ENCODE results near the gene HIF3A.
"Not testable (repeated sequence)": the region's sequence is repeated elsewhere in the genome, so short reads cannot be mapped to it uniquely, and the experiment has no call there.

HIF3A gene

DNA sequence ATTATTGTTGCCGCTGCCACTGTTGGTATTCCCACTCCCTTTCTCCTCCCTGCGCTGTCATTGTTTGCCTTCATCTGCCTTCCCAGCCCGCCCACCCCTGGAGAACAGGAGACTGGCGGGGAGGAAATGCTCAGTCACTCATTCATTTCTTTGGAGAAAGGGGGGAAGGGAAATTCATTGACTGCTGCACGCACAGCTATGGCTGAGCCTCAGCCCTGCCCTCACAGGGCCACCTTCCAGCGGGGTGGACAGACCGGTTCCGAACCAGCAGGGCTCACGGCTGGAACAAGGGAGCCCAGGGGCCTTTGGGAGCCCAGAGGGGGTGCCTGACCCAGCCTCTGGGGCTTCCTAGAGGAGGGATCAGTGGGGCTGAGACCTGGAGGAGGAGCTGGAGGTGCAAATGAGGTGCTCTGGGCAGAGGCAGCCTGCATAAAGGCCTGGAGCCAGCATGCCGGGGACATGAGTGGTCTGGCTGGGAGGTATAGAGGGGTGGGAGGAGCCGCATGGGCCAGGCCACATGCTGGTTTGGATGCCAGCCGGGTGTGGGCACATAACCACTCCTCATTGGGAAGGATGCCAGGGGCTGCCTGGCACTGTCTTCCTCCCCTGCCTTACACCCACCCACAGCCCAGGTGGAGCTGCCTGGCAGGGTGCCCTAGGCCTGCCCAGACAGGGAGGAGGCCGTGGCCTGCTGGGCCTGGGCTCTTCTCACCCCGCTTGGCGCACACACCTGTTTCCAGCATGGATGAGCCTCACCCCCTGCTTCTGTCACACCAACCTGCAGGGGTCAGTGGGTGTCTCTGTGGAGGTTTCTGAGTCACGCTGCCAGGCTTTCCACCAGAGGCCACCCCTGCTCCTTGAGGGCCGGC lies 76.9 kb downstream of the HIF3A start:
- Histone ChIP-seq H3K27me3 (ENCODE audit: control insufficient read depth, insufficient read depth, low read length) (no peaks in the 10 kb centered on the region), H3K4me3 (ENCODE audit: low read length) (no peak overlapping the region), H3K9ac (ENCODE audit: low read length) (no peak overlapping the region), H3K4me1 (ENCODE audit: control insufficient read depth, insufficient read depth, low read length) (peaks cover 12% of the 10 kb centered on the region), H3K36me3 (ENCODE audit: control insufficient read depth, insufficient read depth, low read length) (peaks cover 16% of the 10 kb centered on the region), H3K27ac (ENCODE audit: low read depth, low read length) (peak overlapping the region; percentile 12)

DNA sequence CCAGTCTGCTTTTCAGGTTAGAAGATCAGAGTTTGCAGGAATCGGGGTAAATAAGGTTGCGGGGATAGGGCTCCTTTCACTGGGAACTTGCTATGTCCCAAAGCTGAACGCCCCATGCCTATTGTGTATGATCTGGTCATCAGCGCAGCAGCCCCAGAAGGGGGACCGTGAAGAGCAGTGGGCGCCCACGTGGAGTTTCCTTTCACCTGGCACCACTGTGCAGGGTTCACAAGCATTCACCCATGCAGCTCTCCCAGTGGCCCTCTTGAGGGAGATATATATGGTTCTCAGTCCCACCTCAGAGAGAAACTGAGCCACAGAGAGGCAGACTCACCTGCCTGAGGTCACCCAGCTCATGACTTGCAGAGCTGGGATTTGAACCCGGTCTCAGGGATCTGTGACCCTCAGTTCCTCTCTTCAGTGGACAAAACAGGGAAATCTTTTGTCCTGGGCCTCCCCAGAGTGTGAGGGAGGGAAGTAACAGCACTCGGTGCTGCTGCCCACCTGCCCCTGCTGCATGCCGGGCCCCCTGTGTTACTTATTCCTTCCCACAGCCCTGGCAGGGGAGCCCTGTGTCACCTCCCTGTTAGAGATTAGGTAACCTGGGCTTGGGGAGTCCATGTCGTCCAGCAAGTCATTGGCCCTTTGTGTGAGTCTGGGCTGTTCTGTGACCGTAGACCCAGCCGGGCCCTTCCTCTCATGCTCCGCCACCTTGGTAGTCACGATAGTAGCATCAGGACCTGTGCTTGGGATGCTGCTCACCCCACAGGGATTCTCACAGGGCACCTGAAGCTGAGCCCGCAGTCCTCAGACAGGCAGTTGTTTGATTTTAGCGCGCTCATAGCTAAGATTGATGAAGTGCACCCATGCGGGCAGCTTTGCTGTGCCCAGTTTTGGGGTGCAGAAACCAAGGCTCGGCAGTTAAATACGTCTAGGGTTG lies 78.0 kb downstream of the HIF3A start:
- H3K4me1 ChIP-seq (ENCODE audit: control insufficient read depth, insufficient read depth, low read length) = peaks cover 12% of the 10 kb centered on the region
- peaks cover 16% of the 10 kb centered on the region for H3K36me3 ChIP-seq (ENCODE audit: control insufficient read depth, insufficient read depth, low read length)
- H3K27ac ChIP-seq (ENCODE audit: low read depth, low read length) = no peak overlapping the region
- no peak overlapping the region for H3K9ac ChIP-seq (ENCODE audit: low read length)
- no peaks in the 10 kb centered on the region for H3K27me3 ChIP-seq (ENCODE audit: control insufficient read depth, insufficient read depth, low read length)
- no peak overlapping the region for H3K4me3 ChIP-seq (ENCODE audit: low read length)

DNA sequence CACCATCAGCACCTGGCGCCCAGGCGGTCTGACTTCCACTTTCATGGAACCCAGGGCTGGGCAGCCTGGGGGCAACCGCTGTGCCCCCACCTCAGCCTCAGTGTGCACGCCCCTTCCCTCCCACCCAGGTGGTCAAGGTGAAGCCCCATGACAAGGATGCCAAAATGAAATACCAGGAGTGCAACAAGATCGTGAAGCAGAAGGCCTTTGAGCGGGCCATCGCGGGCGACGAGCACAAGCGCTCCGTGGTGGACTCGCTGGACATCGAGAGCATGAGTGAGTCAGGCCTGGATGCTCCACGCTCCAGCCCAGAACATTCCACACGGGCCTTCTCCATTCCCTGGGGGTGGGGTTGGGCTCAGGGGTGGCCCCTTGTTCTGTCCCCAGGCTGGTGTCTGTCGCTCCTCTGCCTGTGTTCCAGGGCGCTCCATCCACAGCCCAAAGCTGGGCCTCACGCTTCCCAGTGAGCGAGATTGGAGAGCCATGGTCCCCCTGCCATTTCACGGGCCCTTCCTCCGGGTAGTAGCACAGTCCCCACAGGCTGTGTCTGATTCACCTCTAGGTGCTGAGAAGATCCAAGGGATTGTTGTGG lies 78.7 kb downstream of the HIF3A start:
- not testable (repeated sequence) for H3K4me3 ChIP-seq (ENCODE audit: low read length); H3K9ac ChIP-seq (ENCODE audit: low read length); H3K27me3 ChIP-seq (ENCODE audit: control insufficient read depth, insufficient read depth, low read length); H3K27ac ChIP-seq (ENCODE audit: low read depth, low read length)
- peaks cover 12% of the 10 kb centered on the region for H3K4me1 ChIP-seq (ENCODE audit: control insufficient read depth, insufficient read depth, low read length)
- peaks cover 16% of the 10 kb centered on the region for H3K36me3 ChIP-seq (ENCODE audit: control insufficient read depth, insufficient read depth, low read length)

DNA sequence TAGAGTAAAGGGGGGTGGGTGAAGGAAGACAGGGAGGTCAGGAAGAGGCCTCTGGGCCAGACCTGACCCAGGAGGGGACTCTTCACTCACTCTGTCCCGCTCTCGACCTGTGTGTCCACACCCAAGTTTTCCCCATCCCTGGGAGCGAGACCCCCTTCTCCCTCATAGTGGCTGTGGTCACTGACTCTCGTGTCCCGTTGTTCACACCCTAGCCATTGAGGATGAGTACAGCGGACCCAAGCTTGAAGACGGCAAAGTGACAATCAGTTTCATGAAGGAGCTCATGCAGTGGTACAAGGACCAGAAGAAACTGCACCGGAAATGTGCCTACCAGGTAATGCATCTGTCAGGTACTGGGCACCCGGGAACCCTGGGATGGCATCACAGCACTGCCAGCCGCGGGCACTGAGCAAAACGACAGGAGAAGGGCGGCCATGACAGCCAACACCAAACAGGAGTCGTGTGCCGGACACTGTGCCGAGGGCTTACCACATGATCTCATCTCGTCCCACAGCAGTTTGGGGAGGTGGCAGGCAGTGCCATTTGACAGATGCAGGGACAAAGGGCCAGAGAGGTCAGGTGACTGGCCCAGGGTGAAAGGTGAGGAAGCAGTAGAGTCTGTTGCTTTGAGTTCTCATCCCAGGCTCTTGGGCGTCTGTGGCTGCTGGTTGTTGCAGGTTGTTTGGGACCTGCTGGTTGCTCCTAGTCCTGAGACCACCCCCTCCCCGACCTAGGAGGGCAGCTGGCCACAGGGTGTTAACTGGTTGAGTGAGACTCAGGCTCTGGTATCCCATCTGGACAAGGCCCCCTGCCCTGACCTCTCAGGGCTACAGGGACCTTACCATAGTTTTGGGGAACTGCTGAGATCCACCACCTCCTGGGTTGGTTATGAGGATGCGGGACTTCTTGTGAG lies 79.7 kb downstream of the HIF3A start:
- Histone ChIP-seq H3K27me3 (ENCODE audit: control insufficient read depth, insufficient read depth, low read length) (no peaks in the 10 kb centered on the region), H3K4me1 (ENCODE audit: control insufficient read depth, insufficient read depth, low read length) (peaks cover 12% of the 10 kb centered on the region), H3K9ac (ENCODE audit: low read length) (no peak overlapping the region), H3K36me3 (ENCODE audit: control insufficient read depth, insufficient read depth, low read length) (peaks cover 16% of the 10 kb centered on the region), H3K4me3 (ENCODE audit: low read length) (no peak overlapping the region), H3K27ac (ENCODE audit: low read depth, low read length) (no peak overlapping the region)

DNA sequence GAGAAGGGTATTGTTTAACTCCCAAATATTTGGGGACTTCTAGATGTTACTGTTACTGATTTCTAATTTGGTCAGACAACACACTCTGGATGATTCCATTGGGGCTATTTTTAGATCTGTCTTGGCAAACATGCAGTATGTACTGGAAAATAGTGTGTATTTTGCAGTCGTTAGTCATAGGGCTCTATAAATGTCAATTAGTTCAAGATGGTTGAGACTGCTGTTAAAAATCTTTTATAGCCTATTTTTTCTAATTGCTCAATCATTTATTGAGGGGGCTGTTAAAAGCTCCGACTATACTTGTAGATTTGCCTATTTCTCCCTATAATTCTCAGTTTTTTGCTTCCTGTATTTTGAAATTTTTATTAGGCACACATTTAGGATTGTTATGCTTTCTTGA lies 81.4 kb downstream of the HIF3A start:
- Histone ChIP-seq H3K4me3 (ENCODE audit: low read length) (no peak overlapping the region), H3K4me1 (ENCODE audit: control insufficient read depth, insufficient read depth, low read length) (peaks cover 5% of the 10 kb centered on the region), H3K27ac (ENCODE audit: low read depth, low read length) (peak overlapping the region; percentile 24), H3K36me3 (ENCODE audit: control insufficient read depth, insufficient read depth, low read length) (peaks cover 16% of the 10 kb centered on the region), H3K9ac (ENCODE audit: low read length) (no peak overlapping the region), H3K27me3 (ENCODE audit: control insufficient read depth, insufficient read depth, low read length) (no peaks in the 10 kb centered on the region)

DNA sequence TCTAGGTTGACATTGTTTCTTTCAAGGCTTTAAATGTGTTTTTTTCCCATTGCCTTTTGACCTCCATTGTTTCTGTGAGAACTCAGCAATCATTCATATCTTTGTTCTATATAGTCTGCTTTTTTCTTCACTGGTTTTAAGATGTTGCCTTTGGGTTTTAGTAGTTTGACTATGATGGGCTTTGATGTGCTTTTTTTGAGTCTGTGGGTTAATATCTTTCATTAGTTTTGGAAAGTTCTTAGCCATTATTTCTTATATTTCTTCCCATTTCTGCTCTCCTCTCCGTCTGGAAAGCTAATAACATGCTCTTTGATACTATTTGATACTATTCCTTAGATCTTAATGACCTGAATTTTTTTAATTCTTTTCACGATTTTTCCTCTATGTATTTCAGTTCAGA lies 83.8 kb downstream of the HIF3A start:
- H3K9ac ChIP-seq (ENCODE audit: low read length) = no peak overlapping the region
- H3K4me1 ChIP-seq (ENCODE audit: control insufficient read depth, insufficient read depth, low read length) = peaks cover 5% of the 10 kb centered on the region
- peaks cover 29% of the 10 kb centered on the region for H3K36me3 ChIP-seq (ENCODE audit: control insufficient read depth, insufficient read depth, low read length)
- H3K4me3 ChIP-seq (ENCODE audit: low read length) = no peak overlapping the region
- no peak overlapping the region for H3K27ac ChIP-seq (ENCODE audit: low read depth, low read length)
- no peaks in the 10 kb centered on the region for H3K27me3 ChIP-seq (ENCODE audit: control insufficient read depth, insufficient read depth, low read length)

DNA sequence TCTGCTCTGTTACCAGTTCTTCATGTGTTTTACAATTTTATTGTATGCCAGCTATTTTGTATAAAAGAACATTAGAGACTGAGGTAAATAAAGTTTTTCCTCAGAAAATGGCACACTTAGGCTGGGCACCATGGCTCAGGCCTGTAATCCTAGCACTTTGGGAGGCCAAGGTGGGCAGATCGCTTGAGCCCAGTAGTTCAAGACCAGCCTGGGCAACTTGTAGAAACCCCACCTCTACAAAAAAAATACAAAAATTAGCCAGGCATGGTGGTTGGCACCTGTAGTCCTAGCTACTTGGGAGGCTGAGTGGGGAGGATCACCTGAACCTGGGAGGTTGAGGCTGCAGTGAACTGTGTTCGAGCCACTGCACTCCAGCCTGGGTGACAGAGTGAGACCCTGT lies 84.5 kb downstream of the HIF3A start:
- Histone ChIP-seq H3K27me3 (ENCODE audit: control insufficient read depth, insufficient read depth, low read length) (no peaks in the 10 kb centered on the region), H3K36me3 (ENCODE audit: control insufficient read depth, insufficient read depth, low read length) (peaks cover 23% of the 10 kb centered on the region), H3K4me3 (ENCODE audit: low read length) (no peak overlapping the region), H3K27ac (ENCODE audit: low read depth, low read length) (no peak overlapping the region), H3K4me1 (ENCODE audit: control insufficient read depth, insufficient read depth, low read length) (peaks cover 5% of the 10 kb centered on the region), H3K9ac (ENCODE audit: low read length) (no peak overlapping the region)

DNA sequence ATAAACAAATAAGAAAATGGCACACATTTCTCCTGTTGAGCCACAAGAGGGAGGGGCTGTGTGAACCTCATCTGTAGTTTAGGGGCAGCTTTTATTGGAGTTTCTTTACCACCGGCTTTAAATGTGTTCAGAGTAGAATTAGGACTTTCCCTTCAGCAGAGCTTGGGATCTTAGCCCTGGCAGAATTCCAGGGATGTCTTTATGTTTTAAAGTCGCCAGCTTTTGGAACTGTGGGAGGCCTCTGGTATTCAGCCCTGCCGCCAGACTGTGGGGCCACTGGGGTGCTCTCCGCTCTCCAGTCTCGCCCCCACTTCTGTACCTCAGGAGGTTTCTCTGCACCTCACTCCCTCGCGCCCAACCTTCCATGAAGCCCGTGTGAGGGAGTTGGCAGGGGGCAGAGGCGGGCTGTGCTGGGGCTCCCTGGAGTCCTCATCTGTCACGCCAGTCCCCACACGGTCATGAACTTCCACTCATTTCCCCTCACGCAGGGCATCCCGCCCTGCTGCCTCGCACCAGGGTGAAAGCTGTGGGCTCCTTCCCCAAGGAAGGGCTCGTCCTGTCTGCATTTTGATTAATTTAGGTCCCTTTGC lies 85.0 kb downstream of the HIF3A start:
- Histone ChIP-seq H3K27me3 (ENCODE audit: control insufficient read depth, insufficient read depth, low read length) (no peaks in the 10 kb centered on the region), H3K4me1 (ENCODE audit: control insufficient read depth, insufficient read depth, low read length) (peaks cover 5% of the 10 kb centered on the region), H3K36me3 (ENCODE audit: control insufficient read depth, insufficient read depth, low read length) (peaks cover 20% of the 10 kb centered on the region), H3K9ac (ENCODE audit: low read length) (no peak overlapping the region), H3K4me3 (ENCODE audit: low read length) (no peak overlapping the region), H3K27ac (ENCODE audit: low read depth, low read length) (no peak overlapping the region)

DNA sequence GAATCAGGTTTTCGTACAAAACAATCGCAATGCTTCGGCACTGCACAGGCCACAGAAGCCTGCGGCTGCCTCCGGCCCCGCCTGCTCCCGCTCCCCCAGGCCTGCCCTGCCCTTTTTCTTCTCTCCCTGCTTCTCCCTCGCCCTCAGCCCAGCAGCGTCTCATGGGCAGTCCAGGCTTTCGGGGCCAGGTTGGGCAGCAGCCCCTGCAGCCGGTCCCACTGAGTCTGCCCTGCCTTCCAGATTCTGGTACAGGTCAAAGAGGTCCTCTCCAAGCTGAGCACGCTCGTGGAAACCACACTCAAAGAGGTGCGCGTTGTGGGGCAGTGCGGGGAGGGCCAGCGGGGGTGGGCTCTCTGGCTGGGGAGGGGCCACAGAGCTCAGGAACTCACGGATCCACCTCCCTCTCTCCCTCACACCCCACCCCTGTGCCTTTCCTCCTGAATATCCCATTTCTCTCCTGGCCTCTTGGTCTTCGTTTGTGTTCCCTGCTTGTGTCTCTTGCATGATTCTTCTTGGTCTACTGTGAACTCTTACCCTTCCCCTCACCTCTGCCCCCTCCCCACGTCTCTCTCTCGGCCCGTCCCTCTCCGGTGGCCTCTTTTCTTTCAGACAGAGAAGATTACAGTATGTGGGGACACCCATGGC lies 86.5 kb downstream of the HIF3A start:
- no peaks in the 10 kb centered on the region for H3K4me1 ChIP-seq (ENCODE audit: control insufficient read depth, insufficient read depth, low read length)
- no peak overlapping the region for H3K27ac ChIP-seq (ENCODE audit: low read depth, low read length)
- H3K9ac ChIP-seq (ENCODE audit: low read length) = no peak overlapping the region
- H3K27me3 ChIP-seq (ENCODE audit: control insufficient read depth, insufficient read depth, low read length) = no peaks in the 10 kb centered on the region
- peaks cover 27% of the 10 kb centered on the region for H3K36me3 ChIP-seq (ENCODE audit: control insufficient read depth, insufficient read depth, low read length)
- H3K4me3 ChIP-seq (ENCODE audit: low read length) = no peak overlapping the region

DNA sequence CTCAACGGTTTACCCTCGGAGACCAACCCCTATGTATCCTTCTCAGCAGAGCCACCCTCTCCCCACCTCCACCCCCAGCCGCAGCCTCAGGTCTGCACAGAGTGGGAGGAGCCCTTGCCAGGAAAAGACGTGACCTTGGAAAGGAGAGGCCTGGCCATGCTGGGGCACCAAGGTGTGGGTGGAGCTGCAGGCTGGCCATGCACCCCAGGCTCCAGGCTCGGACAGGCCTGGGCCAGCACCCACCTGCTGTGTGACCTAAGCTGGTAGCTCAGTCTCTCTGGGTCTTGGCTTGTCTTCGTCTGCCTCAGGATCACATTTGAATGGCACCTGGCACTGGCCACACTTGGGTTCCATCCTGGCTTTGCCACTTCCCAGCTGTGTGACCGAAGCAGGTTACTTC lies 87.0 kb downstream of the HIF3A start:
- Histone ChIP-seq H3K4me1 (ENCODE audit: control insufficient read depth, insufficient read depth, low read length) (no peaks in the 10 kb centered on the region), H3K36me3 (ENCODE audit: control insufficient read depth, insufficient read depth, low read length) (peaks cover 27% of the 10 kb centered on the region), H3K27me3 (ENCODE audit: control insufficient read depth, insufficient read depth, low read length) (no peaks in the 10 kb centered on the region), H3K9ac (ENCODE audit: low read length) (no peak overlapping the region), H3K27ac (ENCODE audit: low read depth, low read length) (no peak overlapping the region), H3K4me3 (ENCODE audit: low read length) (no peak overlapping the region)

DNA sequence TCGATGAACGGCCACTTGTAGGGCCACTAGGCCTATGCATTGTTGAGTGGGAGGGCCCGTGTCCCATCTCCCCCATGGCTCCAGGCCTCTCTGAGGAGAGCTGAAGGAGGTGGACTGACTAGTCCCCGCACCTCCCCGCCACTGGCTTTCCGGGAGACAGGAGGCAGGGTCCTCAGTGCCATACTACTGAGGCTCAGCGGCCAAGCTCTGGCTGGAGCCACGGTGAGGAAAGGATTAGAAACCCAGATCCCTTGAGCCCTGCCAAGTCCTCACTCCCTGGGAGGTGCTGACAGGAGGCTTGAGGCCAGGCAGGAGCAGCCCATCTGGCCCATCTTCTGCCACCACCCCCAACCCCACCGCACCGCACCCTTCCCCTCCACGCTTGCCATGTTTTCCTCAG lies 87.6 kb downstream of the HIF3A start:
- H3K36me3 ChIP-seq (ENCODE audit: control insufficient read depth, insufficient read depth, low read length) = peaks cover 28% of the 10 kb centered on the region
- no peaks in the 10 kb centered on the region for H3K4me1 ChIP-seq (ENCODE audit: control insufficient read depth, insufficient read depth, low read length)
- H3K9ac ChIP-seq (ENCODE audit: low read length) = no peak overlapping the region
- H3K27me3 ChIP-seq (ENCODE audit: control insufficient read depth, insufficient read depth, low read length) = no peaks in the 10 kb centered on the region
- no peak overlapping the region for H3K4me3 ChIP-seq (ENCODE audit: low read length)
- H3K27ac ChIP-seq (ENCODE audit: low read depth, low read length) = no peak overlapping the region
